GM19455 (cell line): ENCODE data around the gene PRPF8.

Experiments
- ATAC-seq: cut with Tn5 transposase; IDR thresholded peaks from one replicate; pipeline ENCODE4 v1.9.1; 2021; ENCODE audit not compliant: unreplicated experiment

PRPF8 gene

DNA sequence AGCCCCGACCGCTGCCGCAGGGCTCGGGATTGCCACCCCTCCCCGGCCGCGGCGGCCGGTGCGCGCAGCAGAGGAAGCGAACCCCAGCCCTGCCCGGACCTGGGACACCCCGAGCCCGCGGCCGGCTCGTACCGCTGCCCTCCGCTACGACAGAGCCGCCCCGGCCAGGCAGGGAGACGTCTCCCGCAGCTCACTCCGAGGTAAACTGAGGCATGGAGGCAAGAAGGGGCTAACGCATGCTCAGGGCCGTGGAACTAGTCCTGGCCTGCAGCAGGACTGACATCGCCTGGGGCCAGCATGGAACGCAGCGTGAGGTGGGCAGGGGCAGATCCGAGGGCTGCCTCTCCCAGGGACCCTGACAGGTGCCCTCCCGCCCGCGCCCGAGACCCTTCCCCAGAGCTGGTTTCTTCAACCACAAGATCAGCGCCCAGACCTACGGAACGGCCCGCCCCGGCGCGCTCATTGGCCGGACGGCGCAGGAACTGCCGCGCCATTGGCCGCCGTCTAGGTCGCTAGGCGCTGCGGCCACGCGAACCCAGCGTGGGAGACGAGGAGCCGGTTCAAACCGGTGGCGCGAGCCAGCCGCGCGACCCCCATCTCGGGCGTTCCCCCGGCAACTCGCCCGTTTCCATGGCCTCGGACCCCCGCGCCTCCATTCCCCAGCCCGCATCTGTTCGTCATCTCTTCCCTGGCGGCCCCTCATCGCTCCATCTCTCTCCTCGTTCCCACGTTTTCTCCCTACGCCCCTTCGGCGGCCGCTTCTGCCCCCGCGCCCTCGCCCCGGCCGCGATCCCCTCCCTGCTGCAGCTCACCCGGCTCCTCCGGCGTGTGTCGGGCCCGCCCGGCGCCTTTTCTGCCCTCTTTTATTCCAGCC is 56.4 kb downstream of the PRPF8 start, which contains the start of gene SLC43A2:
Gene SLC43A2 (minus strand): TSS at position 853 of the 874 bp plus-strand sequence. CDS start 960 bp downstream, outside the sequence.
- peak; percentile 55 for ATAC-seq

DNA sequence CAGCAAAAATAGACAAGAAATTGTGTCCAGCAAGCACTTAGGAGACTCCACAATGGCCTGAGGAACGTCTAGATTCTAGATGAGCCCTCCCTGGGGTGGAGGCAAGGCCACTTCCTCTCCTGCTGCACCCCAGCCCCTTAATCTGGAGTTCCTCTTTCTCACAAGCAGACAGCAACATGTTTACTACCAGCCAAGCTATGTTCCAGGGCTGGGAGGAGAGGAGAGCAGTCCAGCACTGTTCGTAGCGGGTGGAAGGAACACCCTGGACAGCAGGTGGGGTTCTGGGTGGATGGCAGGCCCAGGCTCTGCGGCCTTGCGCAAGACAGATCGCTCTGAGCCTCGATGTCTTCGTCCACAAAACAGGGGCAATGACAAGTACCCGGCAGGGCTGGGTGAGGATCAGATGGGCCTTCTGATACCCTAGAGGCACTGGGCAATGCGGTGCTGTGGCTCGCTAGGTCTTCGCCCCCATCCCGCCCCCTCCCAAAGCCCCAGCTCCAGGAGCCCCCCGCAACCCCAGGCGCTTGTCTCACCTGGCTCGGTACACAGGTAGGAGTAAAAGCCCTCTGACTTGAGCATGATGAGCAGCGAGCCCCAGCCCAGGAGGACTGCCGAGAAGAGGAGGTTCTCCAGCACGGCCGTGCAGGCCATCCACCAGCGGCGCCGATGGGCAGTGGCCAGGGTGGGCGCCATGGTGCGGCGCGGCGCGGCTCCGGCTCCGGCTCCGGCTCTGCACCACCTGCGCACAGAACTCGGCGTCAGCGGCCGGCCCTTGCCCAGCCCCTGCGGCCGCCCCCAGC is 57.3 kb downstream of the PRPF8 start:
- no peak for ATAC-seq

DNA sequence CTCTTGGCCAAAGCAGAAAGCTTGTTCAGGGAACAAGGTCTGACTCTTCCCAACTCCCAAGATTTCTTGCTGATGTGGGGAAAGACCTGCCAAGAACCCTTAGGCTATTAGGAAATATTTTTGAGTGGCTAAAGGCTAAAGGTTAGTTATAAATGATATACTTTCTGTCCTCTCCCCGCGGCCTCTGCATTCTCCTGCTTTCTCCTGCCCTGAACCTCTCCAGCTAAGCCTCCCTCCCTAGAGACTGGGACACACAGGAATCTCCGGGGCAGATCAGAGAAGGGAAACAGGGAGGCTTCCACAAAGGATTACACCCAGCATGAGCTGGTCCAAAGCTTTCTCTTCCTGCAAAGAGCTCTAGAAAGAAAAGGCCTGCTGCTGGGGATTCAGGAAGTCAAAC is 58.3 kb downstream of the PRPF8 start:
- ATAC-seq, result no peak

DNA sequence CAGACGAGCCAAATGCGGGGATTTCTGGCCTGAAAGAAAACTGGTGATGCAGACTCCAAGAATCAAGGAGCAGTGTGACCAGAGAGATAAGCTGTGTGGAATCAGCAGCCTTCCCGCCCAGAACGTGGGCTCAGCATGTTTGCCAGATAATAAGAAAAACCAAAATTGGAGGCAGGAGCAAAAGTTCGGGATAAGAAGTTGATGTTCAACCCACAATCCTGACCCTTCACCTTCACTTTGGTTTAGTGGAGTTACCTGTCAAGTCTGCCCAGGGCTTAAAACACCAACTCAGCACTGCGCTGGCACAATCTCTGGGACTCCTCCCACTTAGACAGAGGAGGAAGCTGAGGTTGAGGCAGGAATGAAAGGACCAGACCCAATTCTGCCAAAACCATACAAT is 59.1 kb downstream of the PRPF8 start:
- ATAC-seq, result no peak

DNA sequence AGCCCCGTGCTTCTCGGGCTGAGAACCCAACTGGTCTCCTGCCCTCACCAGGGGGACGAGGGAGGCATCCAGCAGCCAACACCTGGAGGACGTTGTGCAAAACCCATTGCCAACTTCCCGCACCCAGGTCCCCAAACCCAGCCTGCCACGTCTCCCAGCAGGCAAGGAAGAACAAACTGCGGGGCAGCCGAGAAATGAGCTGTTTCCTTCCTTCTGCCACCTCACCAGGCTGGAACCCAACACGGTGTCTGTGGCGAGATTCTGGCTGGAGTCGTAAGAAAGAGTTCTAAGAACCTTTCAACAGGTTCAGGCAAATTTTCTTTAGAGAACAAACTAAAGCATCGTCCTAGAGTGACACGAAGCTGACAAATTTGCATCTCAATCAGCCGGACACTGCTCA is 59.6 kb downstream of the PRPF8 start:
- no peak for ATAC-seq

DNA sequence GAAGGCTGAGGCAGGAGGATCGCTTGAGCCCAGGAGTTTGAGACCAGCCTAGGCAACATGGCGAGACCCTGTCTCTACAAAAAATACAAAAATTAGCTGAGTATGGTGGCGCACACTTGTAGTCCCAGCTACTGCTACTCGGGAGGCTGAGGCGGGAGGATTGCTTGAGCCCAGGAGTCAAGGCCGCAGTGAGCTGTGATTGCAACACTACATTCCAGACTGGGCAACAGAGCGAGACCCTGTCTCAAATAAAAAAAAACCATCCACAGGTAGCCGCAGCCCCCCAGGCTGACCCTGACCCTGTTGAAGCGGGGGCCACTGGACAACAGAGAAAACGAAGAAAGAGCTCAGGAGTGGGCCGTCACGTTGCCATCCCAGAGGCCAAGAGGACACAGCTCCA is 60.0 kb downstream of the PRPF8 start:
- no peak for ATAC-seq

DNA sequence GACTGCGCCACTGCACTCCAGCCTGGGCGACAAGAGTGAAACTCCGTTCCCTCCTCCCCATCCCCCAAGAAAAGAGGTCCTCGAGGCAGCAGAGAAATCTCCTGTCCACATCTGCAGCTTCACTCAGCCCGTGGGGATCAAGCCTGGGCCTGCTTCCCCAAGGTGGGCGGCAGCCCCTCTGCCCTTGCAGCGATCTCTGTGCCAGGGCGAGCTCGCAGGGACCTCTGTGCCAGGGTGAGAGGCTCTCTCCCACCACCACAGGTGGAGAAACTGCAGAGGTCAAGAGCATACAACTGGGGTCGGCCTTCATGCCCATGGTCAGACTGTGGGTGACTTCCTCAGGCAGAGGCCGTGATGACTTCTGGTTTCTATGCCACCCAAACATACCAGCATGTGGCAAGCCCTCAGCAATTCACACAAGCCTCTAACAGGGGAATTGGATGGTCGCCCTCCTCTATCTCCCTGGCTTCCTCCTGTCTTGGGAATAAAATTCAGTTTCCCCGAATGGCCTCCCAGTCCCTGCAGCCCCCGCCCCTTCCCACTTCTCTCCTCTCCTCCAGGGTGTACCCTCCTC is 61.5 kb downstream of the PRPF8 start:
- ATAC-seq, result no peak

DNA sequence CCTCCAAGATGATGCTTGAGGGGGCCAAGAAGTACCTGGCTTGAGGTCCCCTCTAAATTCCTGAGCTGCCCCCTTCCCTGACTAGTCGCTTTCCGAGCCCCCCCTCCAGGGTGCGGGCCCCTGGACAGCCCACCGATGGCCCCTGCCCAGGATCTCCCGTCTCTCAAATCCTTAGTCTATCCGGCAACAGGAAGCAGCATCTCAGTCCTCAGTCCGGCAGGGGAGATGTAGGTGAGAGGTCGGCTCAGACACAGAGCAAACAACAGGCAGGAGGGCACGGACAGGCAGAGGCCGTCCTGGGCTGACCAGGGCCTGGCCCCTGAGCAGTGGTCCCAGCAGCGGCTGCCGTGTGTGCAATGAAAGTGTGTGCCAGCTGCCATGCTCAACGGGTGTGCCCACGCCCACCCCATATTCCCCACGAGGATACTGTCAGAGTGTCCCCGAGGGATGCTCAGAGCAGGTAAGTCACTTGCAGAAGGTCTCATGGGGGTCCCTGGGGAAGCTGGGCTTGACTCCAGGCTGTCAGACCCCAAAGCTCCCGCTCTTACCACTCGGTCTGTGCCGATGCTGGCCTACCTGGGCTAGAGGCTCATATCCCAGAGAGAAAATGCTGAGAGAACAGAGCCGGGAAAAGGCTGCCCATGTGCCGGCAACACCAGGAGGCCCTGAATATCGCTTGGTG is 63.3 kb downstream of the PRPF8 start:
- ATAC-seq, result no peak

DNA sequence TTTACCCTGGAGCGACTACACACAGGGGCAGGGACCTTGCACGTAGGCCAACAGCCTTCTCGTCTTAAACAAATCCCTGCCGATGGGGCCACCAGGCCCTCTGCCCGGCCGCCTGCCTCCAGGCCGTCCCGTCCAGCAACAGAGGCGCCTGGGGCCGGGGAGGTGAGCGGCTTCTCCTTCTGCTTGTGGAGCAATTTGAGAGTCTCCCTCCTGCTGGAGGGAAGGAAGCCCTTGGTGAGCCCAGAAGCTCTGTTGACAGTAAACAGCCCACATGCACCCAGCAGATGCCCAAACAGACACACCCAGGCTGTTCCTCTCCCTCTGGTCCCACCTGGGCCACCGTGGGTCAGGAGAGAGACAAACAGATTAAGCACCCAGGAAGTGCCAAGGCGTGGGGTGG is 64.2 kb downstream of the PRPF8 start:
- no peak for ATAC-seq

DNA sequence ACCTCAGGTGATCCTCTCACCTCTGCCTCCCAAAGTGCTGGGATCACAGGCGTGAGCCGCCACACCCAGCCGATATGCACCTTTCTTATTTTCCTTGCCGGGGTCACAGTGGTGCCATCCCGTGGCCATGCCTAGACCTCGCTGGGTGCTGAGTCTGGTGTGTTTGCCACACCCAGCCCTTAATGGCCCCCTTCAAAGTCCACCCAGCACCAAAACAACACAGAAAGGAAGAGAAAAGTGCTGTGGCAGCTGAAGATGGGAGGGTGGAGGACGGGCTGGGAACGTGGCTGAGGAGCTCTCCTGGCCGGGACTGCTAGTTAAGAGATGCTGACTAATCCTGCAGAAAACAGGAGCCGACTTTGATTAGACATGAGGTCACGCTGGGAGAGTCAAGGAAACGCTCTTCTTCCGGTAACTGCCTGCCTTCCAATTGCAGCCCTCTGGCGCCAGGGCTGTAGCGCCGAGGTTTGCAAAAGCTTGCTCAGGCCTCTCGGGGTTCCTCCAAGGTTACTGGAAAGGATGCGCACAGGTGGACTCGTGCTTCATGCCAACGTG is 67.0 kb downstream of the PRPF8 start:
- no peak for ATAC-seq

DNA sequence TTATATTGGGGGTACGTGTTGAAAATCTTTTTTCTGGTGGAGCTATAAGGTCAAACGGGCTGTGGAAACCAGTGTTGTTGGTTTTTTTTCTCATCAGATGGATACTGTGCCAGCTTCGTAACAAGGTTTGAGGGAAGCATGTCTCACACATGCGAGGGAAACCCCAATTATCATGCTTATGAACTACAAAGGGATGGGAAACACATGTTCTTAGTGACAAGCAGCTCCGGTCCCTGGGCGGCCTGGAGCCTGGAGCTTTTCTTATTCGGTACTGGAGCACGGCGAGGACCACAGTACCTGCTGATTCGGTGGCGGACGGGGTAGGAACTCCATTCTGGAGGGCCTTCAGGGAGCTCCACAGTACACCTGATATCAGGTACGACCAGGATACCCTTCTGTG is 68.6 kb downstream of the PRPF8 start:
- ATAC-seq, result no peak

DNA sequence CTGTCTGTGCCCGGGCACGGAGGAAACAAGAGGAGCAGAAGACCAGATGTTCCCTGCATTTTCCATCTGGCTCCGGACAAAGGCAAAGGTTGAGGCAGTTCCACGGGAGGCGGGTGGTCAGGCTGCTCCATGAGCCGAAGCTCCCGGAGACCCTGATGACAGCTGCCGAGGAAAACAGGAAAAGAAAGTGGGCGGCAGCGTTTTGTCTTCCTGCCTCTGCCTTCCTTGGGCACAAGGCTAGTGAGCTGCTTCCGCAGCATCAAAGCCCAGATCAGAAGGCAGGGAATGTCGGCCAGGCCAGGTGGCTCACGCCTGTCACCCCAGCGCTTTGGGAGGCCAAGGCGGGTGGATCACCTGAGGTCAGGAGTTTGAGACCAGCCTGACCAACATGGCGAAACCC is 72.3 kb downstream of the PRPF8 start:
- ATAC-seq, result no peak

DNA sequence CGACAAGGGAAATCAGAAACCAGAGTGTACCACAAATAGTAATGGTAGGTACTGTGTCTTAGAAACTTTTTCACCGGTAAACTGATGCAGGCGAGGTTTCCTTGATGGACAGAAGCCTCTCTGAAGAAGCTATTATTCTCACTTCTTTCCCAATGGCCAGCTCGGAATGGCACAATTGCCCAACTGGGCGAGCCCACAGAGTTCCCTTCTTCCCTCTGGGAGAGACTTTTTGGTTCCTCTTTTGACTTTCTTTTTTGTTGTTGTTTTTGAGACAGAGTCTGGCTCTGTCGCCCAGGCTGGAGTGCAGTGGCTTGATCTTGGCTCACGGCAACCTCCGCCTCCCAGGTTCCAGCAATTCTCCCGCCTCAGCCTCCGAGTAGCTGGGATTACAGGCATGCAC is 73.0 kb downstream of the PRPF8 start:
- no peak for ATAC-seq

DNA sequence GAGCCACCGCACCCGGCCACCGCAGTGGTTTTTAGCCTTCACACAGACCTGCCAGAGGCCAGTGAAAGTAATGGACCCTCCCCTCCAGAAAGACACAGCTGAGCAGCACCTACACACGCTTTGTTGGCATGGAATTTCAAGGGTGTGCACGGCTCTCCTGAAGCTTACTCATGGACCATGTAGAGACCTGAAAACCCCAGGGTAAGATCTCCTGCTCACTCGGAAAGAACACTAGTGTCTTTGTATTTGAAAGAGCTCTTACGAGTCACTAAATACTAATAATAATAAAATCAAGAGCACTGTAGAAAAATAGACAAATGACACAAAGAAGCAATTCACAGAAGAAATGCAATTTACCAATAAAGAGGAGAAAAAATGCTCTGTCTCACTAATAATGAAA is 76.0 kb downstream of the PRPF8 start:
- no peak for ATAC-seq

DNA sequence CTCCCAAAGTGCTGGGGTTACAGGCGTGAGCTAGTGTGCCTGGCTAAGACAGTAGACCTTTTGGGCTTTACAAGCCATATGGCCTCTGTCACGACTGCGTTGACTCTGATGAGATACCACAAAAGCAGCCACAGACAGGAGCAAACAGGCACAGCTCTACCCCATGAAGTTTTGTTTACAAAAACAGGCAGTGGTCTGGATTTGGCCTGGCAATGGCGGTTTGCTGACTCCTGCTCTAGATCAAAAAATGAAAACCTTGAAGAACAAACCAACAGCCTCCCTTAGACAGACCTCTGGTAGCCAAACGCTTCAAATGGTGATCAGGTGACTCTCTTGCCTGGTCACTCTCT is 76.7 kb downstream of the PRPF8 start:
- ATAC-seq, result no peak

DNA sequence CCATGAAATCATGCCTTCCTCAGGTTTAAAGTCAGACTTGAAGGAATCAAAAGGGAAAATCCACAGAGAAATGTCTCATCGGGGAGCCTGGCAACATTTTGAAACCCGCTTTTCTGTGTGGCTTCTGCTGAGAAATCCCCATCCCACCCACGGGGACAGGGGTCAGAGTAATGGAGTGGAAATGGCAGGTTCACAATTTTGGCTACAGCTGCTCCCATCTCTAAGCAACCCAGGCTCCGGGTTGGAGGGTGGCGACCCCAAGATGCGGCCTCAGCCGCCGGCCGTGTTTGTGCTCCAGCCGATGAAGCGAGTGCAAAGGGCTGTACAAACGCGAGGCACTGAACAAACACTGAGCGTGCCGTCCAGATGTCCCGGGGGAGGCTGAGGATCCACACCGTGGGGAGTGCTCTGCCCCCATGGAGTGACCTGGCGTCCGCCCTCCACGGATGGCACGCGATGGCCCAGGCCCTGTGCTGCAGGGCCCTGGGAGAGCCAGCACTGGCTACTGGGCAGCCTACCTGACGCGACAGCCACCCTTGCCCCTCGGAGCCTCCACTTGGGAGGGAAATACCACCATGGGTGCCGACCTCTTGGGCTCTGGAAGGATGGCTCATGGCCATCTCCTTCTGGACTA is 78.2 kb downstream of the PRPF8 start:
- no peak for ATAC-seq

DNA sequence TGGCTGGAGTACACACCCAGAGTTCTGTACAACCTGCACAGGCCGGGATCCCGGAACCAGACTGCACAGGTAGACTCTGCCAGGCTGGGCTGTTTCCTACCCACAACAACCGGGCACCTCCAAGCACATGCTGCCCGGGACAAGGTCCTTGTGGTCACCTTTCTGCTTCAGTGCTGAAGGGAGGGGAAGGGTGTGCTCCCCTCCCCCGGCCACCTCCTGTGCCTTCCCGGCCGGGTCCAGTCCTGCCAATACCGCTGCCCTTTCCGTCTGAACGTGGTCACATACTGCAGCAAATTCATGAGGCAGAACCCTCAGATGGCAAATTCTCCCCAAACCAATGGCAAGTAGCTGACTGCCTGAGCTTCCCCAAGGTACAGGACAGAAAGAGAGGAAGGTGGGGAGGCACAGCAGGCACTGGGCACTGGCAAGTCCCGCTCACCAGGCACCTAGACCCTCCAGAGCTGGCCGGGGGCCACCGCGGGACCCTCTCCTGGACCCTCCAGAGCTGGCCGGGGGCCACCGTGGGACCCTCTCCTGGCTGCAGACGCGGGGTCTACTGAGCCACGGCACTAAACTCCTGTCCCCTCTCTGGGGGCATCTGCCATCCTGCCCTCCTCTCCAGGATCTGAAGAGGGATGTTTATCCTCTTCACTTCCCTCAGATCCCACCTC is 78.9 kb downstream of the PRPF8 start:
- ATAC-seq, result no peak

DNA sequence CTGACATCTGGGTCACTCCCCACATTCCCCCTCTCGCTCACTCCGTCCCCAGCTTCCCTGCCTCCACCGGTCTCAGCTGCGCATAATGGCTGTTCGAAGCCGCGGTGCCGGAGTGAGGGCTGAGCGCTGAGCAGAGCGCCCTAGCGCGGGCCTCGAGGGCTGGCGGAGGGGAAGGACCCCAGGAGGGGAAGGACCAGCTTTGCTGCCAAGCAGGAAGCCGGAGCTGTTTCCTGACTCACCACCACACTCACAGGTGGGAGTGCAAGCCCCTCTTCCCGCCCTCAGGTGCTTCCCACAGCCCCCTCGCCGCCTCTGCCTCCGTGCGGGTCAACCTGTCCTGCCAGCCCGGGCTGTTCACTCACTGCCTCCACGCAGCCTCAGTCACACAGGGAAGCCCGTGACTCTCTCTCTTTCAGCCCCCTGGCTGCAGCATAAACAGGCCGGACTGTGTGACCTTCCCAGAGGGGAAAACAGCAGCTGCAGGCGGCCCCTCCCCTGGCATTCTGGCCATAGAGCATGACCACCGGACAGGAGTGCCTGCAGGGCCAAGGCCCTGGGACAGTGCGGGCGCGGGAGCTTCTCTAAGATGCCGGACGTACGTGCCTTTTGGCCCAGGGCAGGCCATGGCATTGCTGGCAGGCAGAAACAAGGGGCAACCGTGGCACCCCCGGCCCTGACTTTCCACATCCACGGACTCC is 79.7 kb downstream of the PRPF8 start:
- no peak for ATAC-seq

DNA sequence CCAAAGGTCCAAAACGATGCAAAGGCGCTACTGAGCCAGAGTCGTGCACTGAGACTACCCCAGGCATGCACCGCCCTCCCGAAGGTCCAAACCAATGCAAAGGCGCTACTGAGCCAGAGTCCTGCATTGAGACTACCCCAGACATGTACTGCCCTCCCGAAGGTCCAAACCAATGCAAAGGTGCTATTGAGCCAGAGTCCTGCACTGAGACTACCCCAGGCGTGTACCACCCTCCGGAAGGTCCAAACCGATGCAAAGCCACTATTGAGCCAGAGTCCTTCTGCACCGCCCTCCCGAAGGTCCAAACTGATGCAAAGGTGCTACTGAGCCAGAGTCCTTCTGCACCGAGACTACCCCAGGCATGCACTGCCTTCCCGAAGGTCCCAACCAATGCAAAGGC is 83.1 kb downstream of the PRPF8 start:
- ATAC-seq, result no peak
